CD14-positive monocyte (primary cell): Measurements from ENCODE around the gene ATF7IP2. TPM values are rescaled to one million over a fixed set of nuclear protein-coding genes. Genes with fewer than 3 reads are reported as not detected.
"Not testable (repeated sequence)": the region's sequence is repeated elsewhere in the genome, so short reads cannot be mapped to it uniquely, and the experiment has no call there.

Experiments used
- DNase-seq, 3 donors: peaks; one replicate each; pipeline ENCODE4 v3.0.0-alpha.2; 2011 to 2022
- H2AFZ ChIP-seq: 2 replicates; pipeline ENCODE4 v1.6.0; 2012; ENCODE audit warnings: mild to moderate bottlenecking, low read depth, low read length, inconsistent platforms; ENCODE audit not compliant: insufficient read depth, poor library complexity, severe bottlenecking
- H3K27ac ChIP-seq, 2 donors: 1 replicate in 1 of 2; 2 replicates in 1 of 2; pipeline ENCODE4 v1.5.1; 2012 to 2013; ENCODE audit warnings: low read length in 2 of 2, control low read depth in 1 of 2, inconsistent platforms in 1 of 2, low read depth in 1 of 2, mild to moderate bottlenecking in 1 of 2
- H3K27me3 ChIP-seq, 2 donors: one replicate each; pipeline versions ENCODE4 v1.6.0 to v1.6.1; 2011 to 2013; ENCODE audit warnings: low read length in 2 of 2; ENCODE audit not compliant: control insufficient read depth in 2 of 2, insufficient read depth in 2 of 2
- H3K36me3 ChIP-seq, 2 donors: replicated peaks in 1 of 2; 1 replicate in 1 of 2; 2 replicates in 1 of 2; pipeline versions ENCODE4 v1.5.1 to v1.6.1; 2012 to 2013; ENCODE audit warnings: low read length in 2 of 2, control low read depth in 1 of 2, inconsistent platforms in 1 of 2, mild to moderate bottlenecking in 1 of 2; ENCODE audit not compliant: insufficient read depth in 2 of 2, control insufficient read depth in 1 of 2
- H3K4me1 ChIP-seq, 2 donors: 1 replicate in 1 of 2; 2 replicates in 1 of 2; pipeline versions ENCODE4 v1.5.1 to v1.6.1; 2012 to 2013; ENCODE audit warnings: low read length in 2 of 2, control low read depth in 1 of 2, inconsistent platforms in 1 of 2, mild to moderate bottlenecking in 1 of 2, moderate library complexity in 1 of 2; ENCODE audit not compliant: insufficient read depth in 2 of 2, control insufficient read depth in 1 of 2
- H3K4me2 ChIP-seq: replicated peaks from 2 replicates; pipeline ENCODE3; 2012; ENCODE audit warnings: low read length, moderate library complexity, mild to moderate bottlenecking; ENCODE audit not compliant: poor library complexity, severe bottlenecking; ENCODE audit errors: extremely low read depth
- H3K4me3 ChIP-seq, 3 experiments: fragments of 200-600 bp in 1 of 3; sonication (generic) in 1 of 3; replicated peaks in 1 of 3; 1 replicate in 2 of 3; 2 replicates in 1 of 3; pipeline ENCODE4 v1.5.1; 2011 to 2013; ENCODE audit warnings: low read length in 3 of 3, mild to moderate bottlenecking in 3 of 3, control low read depth in 2 of 3, low read depth in 2 of 3, inconsistent platforms in 1 of 3, moderate library complexity in 1 of 3
- H3K79me2 ChIP-seq: 2 replicates; pipeline ENCODE4 v1.6.0; 2012; ENCODE audit warnings: mild to moderate bottlenecking, control low read depth, inconsistent platforms, low read length, moderate library complexity; ENCODE audit not compliant: insufficient read depth
- H3K9ac ChIP-seq: 2 replicates; pipeline ENCODE4 v1.6.0; 2017; ENCODE audit warnings: low read length, mild to moderate bottlenecking; ENCODE audit not compliant: insufficient read depth, poor library complexity, severe bottlenecking
- H3K9me3 ChIP-seq, 2 donors: replicated peaks in 1 of 2; 1 replicate in 1 of 2; 2 replicates in 1 of 2; pipeline versions ENCODE4 v1.5.1 to v1.6.1; 2012 to 2013; ENCODE audit warnings: low read length in 2 of 2, control low read depth in 1 of 2; ENCODE audit not compliant: control insufficient read depth in 1 of 2, insufficient read depth in 1 of 2
- H4K20me1 ChIP-seq: 2 replicates; pipeline ENCODE4 v1.6.0; 2012; ENCODE audit warnings: mild to moderate bottlenecking, low read length, control low read depth, moderate library complexity; ENCODE audit not compliant: insufficient read depth
- H3K27ac Mint-ChIP-seq, 7 donors: one replicate each; pipeline ENCODE4 v1.8.0; 2020; ENCODE audit warnings: mild to moderate bottlenecking in 7 of 7, mixed read lengths in 7 of 7, moderate library complexity in 6 of 7, inconsistent platforms in 2 of 7
- H3K27me3 Mint-ChIP-seq, 3 donors: one replicate each; pipeline ENCODE4 v1.8.0; 2021 to 2022; ENCODE audit warnings: low read depth in 3 of 3, mild to moderate bottlenecking in 3 of 3, mixed read lengths in 3 of 3, moderate library complexity in 3 of 3, inconsistent platforms in 1 of 3
- H3K36me3 Mint-ChIP-seq, 2 donors: one replicate each; pipeline ENCODE4 v1.8.0; 2020; ENCODE audit warnings: mixed read lengths in 2 of 2, inconsistent platforms in 1 of 2, mild to moderate bottlenecking in 1 of 2
- H3K4me1 Mint-ChIP-seq: one replicate; pipeline ENCODE4 v1.8.0; 2020; ENCODE audit warnings: mild to moderate bottlenecking, mixed read lengths
- H3K4me3 Mint-ChIP-seq, 2 donors: one replicate each; pipeline ENCODE4 v1.8.0; 2020; ENCODE audit warnings: mild to moderate bottlenecking in 2 of 2, mixed read lengths in 2 of 2, moderate library complexity in 1 of 2
- H3K9me3 Mint-ChIP-seq, 7 donors: one replicate each; pipeline ENCODE4 v1.8.0; 2020 to 2022; ENCODE audit warnings: mixed read lengths in 7 of 7, mild to moderate bottlenecking in 6 of 7, moderate library complexity in 6 of 7, inconsistent platforms in 2 of 7
- WGBS: methylation state at CpG from one replicate; pipeline ENCODE4 v1.1.5; 2013; ENCODE audit warnings: missing lambda C conversion rate; ENCODE audit not compliant: insufficient coverage; 5-methylcytosine and 5-hydroxymethylcytosine counted together
- intact Hi-C, 2 donors: fragments of 100-400 bp; cut with micrococcal nuclease; formaldehyde crosslinking; loops; one replicate each; pipeline versions ENCODE4 v1.15.0 to v1.15.1; 2023
- polyA plus RNA-seq, 3 donors: library from polyadenylated mRNA; depleted of rRNA in 1 of 3; unstranded in 2 of 3; stranded (reverse) in 1 of 3; fragments of 300-500 nt in 2 of 3; fragments of >200 nt in 1 of 3; fragmentation: Illumina TruSeq in 2 of 3; gene quantifications; 1 replicate in 2 of 3; 2 replicates in 1 of 3; pipeline ENCODE4 v1.2.3, GENCODE V29; 2012 to 2021
- TF ChIP-seq, protein P1 (sequence below): fragments of 200-600 bp; IDR thresholded peaks from one replicate; pipeline ENCODE4 v1.8.0; 2022; ENCODE audit warnings: antibody characterized with exemption, mild to moderate bottlenecking

ATF7IP2 gene
- polyA plus RNA-seq, 3 donors = 8.7 to 36.4 (median 11.9) TPM

DNA sequence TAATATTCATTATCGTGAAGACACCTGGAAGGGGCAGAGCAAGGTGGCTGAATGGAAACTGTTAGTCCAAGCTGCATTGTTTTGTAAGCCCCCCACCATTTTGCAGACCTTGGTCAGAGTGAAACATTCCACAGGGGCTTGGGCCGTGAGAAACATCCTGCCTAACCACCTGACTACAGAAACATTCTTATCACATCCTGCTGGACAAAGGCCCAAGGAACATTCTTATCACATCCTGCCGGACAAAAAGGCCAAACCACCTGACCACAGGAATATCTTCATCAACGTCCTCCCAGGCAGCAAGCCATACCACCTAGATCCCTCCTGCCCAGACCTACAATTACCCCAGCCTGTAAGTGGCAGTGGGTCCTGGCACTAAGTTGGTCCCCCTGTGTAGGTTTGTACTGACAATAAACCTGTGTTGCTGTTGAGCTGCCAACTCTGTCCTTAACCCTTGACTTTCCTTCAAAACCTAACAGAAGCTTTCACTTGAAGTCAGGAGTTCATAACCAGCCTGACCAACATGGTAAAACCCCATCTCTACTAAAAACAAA is 19.6 kb downstream of the ATF7IP2 start:
- Histone ChIP-seq H3K4me1 (no peaks in the 10 kb centered on the region), H3K27ac (no peak overlapping the region), H3K79me2 (peaks cover 6% of the 10 kb centered on the region), H3K9ac (no peak overlapping the region), H3K4me2 (no peak overlapping the region), H3K4me3 (no peak overlapping the region), H3K27me3 (no peaks in the 10 kb centered on the region), H3K9me3 (peaks cover 59 to 91% of the 10 kb centered on the region in 2 donors), H4K20me1 (no peaks in the 10 kb centered on the region), H3K36me3 (peaks cover 0 to 27% of the 10 kb centered on the region in 2 donors), H2AFZ (no peak overlapping the region)
- peaks cover 0 to 2% (median 0%) of the 10 kb centered on the region in 3 donors for H3K27me3 Mint-ChIP-seq
- 73% methylated on average over 3 of the region's 4 CpGs for WGBS
- DNase-seq = no peak
- no peak overlapping the region for H3K4me3 Mint-ChIP-seq
- H3K9me3 Mint-ChIP-seq = peaks cover 50 to 87% (median 78%) of the 10 kb centered on the region in 7 donors
- peaks cover 22 to 45% of the 10 kb centered on the region in 2 donors for H3K36me3 Mint-ChIP-seq
- intact Hi-C loops = no loop called here
- H3K27ac Mint-ChIP-seq = no peak overlapping the region
- H3K4me1 Mint-ChIP-seq = no peaks in the 10 kb centered on the region
- TF ChIP-seq, protein P1, sequence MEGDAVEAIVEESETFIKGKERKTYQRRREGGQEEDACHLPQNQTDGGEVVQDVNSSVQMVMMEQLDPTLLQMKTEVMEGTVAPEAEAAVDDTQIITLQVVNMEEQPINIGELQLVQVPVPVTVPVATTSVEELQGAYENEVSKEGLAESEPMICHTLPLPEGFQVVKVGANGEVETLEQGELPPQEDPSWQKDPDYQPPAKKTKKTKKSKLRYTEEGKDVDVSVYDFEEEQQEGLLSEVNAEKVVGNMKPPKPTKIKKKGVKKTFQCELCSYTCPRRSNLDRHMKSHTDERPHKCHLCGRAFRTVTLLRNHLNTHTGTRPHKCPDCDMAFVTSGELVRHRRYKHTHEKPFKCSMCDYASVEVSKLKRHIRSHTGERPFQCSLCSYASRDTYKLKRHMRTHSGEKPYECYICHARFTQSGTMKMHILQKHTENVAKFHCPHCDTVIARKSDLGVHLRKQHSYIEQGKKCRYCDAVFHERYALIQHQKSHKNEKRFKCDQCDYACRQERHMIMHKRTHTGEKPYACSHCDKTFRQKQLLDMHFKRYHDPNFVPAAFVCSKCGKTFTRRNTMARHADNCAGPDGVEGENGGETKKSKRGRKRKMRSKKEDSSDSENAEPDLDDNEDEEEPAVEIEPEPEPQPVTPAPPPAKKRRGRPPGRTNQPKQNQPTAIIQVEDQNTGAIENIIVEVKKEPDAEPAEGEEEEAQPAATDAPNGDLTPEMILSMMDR = no peak

DNA sequence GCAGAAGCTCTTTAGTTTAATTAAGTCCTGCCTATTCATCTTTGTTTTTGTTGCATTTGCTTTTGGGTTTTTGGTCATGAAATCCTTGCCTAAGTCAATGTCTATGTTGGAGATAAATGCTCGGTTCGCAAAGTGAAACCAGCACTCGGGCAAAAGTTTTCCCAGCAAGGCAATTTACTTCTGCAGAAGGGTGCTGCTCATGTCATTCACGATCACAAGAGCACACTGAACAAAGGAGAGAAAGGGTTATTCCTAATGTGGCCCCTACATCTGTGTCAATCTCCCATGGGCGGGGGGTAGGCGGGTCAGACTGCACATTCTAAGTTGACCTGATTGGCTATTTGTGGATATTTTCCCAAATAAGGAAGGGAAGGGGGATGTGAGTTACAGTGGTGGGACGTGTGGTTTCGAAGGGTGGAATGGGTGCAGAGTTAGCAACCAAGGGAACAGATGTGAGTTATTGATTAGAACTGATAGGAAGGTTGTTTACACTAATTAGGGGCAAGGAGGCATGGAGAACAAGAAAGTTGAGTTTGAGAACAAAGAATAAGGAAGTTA is 23.0 kb downstream of the ATF7IP2 start:
- Histone ChIP-seq H3K27me3 (no peaks in the 10 kb centered on the region), H3K27ac (no peak overlapping the region), H3K4me3 (no peak overlapping the region), H3K9ac (no peak overlapping the region), H4K20me1 (no peaks in the 10 kb centered on the region), H3K79me2 (no peaks in the 10 kb centered on the region), H2AFZ (no peak overlapping the region), H3K4me1 (no peaks in the 10 kb centered on the region), H3K9me3 (peaks cover 51 to 93% of the 10 kb centered on the region in 2 donors), H3K36me3 (peaks cover 0 to 14% of the 10 kb centered on the region in 2 donors), H3K4me2 (no peak overlapping the region)
- intact Hi-C loops = no loop called here
- Mint-ChIP-seq H3K4me3 (no peak overlapping the region), H3K36me3 (peaks cover 7 to 29% of the 10 kb centered on the region in 2 donors), H3K4me1 (no peaks in the 10 kb centered on the region), H3K27me3 (no peaks in the 10 kb centered on the region), H3K9me3 (peaks cover 48 to 89% (median 82%) of the 10 kb centered on the region in 7 donors), H3K27ac (no peak overlapping the region)
- TF ChIP-seq, protein P1 = no peak
- WGBS = 85% methylated on average over 8 of the region's 8 CpGs
- no peak for DNase-seq

DNA sequence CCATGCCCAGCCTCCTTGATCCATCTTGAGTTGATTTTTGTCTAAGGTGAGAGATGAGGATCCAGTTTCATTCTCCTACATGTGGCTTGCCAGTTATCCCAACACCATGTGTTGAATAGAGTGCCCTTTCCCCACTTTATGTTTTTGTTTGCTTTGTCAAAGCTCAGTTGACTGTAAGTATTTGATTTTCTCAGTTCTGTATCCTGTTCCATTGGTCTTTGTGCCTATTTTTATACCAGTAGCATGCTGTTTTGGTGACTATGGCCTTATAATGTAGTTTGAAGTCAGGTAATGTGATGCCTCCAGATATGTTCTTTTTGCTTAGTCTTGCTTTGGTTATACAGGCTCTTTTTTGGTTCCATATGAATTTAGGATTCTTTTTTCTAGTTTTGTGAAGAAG is 23.9 kb downstream of the ATF7IP2 start:
- H3K27ac Mint-ChIP-seq, H4K20me1 ChIP-seq, H3K4me3 Mint-ChIP-seq, H3K27me3 ChIP-seq, H2AFZ ChIP-seq, H3K27ac ChIP-seq, H3K4me1 ChIP-seq, H3K4me2 ChIP-seq, H3K36me3 ChIP-seq, H3K27me3 Mint-ChIP-seq, H3K4me3 ChIP-seq, H3K79me2 ChIP-seq, DNase-seq, intact Hi-C loops, H3K4me1 Mint-ChIP-seq, H3K9ac ChIP-seq: not testable (repeated sequence)
- H3K9me3 ChIP-seq = peaks cover 43 to 93% of the 10 kb centered on the region in 2 donors
- peaks cover 7 to 31% of the 10 kb centered on the region in 2 donors for H3K36me3 Mint-ChIP-seq
- peaks cover 50 to 87% (median 80%) of the 10 kb centered on the region in 7 donors for H3K9me3 Mint-ChIP-seq
